ENCODE data around the gene C4B. TPM values are rescaled to one million over a fixed set of nuclear protein-coding genes. Genes with fewer than 3 reads are reported as not detected.
A peak's percentile ranks its signal among the peaks of the same experiment; 100 is the strongest.

Gene C4B
- total and polyA plus RNA-seq, 9 of the 15 experiments (the other 6 are each of a cell fraction or from before 2014, with no cell fraction given) = 0.32 to 8.8 (median 5.4) TPM

GRCh38 chr6:31972709-31973350 lies 41.8 kb upstream of the C4B start (continued):
- TF ChIP-seq HINFP (tag; conservative IDR thresholded peaks at IDR 0.05; ENCODE audit: low read depth) = no peak
- TF ChIP-seq ARID3A (IDR thresholded peaks at IDR 0.05; ENCODE audit: borderline replicate concordance, low read depth, low read length) = no peak
- TF ChIP-seq, protein P1, sequence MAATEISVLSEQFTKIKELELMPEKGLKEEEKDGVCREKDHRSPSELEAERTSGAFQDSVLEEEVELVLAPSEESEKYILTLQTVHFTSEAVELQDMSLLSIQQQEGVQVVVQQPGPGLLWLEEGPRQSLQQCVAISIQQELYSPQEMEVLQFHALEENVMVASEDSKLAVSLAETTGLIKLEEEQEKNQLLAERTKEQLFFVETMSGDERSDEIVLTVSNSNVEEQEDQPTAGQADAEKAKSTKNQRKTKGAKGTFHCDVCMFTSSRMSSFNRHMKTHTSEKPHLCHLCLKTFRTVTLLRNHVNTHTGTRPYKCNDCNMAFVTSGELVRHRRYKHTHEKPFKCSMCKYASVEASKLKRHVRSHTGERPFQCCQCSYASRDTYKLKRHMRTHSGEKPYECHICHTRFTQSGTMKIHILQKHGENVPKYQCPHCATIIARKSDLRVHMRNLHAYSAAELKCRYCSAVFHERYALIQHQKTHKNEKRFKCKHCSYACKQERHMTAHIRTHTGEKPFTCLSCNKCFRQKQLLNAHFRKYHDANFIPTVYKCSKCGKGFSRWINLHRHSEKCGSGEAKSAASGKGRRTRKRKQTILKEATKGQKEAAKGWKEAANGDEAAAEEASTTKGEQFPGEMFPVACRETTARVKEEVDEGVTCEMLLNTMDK (IDR thresholded peaks at IDR 0.05; ENCODE audit: borderline replicate concordance, insufficient read depth, low read depth, low read length, poor library complexity, severe bottlenecking) = no peak
- no peak for TF ChIP-seq POU5F1 (IDR thresholded peaks at IDR 0.05; ENCODE audit: borderline replicate concordance, low read depth, low read length, partially characterized antibody)
- no peak; the same call in 1 of the 2 replicates for TF ChIP-seq PTBP1 (IDR thresholded peaks at IDR 0.05; ENCODE audit: low read depth, low read length)
- peak; percentile 79 for TF ChIP-seq FOSL1 (tag; conservative IDR thresholded peaks at IDR 0.05)
- TF ChIP-seq HDAC8 (tag; IDR thresholded peaks at IDR 0.05) = peak; percentile 72
- TF ChIP-seq PHB2 (IDR thresholded peaks at IDR 0.05; ENCODE audit: low read depth) = no peak; the same call in none of the 2 replicates
- peak; percentile 77; the same call in 1 of the 2 replicates for TF ChIP-seq HMGXB4 (CRISPR knock-in tag; IDR thresholded peaks at IDR 0.05)
- no peak for TF ChIP-seq ZNF23 (CRISPR knock-in tag; IDR thresholded peaks at IDR 0.05)
- TF ChIP-seq CTBP1 (IDR thresholded peaks at IDR 0.05; ENCODE audit: borderline replicate concordance) = no peak; the same call in 1 of the 2 replicates
- peak; percentile 90 for TF ChIP-seq LCOR (CRISPR knock-in tag; IDR thresholded peaks at IDR 0.05)
- no peak for TF ChIP-seq RFX5 (IDR thresholded peaks at IDR 0.05; ENCODE audit: low read depth, low read length)
- TF ChIP-seq TBL1XR1 (IDR thresholded peaks at IDR 0.05; ENCODE audit: low read length in 2 of 2) = no peak
- TF ChIP-seq KAT8 (IDR thresholded peaks at IDR 0.05; ENCODE audit: low read depth) = no peak
- no peak; the same call in 1 of the 2 replicates for TF ChIP-seq PHB (CRISPR knock-in tag; IDR thresholded peaks at IDR 0.05)
- no peak; the same call in 1 of the 2 replicates for TF ChIP-seq ZNF586 (CRISPR knock-in tag; conservative IDR thresholded peaks at IDR 0.05)
- TF ChIP-seq, protein P2, sequence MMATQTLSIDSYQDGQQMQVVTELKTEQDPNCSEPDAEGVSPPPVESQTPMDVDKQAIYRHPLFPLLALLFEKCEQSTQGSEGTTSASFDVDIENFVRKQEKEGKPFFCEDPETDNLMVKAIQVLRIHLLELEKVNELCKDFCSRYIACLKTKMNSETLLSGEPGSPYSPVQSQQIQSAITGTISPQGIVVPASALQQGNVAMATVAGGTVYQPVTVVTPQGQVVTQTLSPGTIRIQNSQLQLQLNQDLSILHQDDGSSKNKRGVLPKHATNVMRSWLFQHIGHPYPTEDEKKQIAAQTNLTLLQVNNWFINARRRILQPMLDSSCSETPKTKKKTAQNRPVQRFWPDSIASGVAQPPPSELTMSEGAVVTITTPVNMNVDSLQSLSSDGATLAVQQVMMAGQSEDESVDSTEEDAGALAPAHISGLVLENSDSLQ (IDR thresholded peaks at IDR 0.05) = peak; percentile 54
- TF ChIP-seq EP400 (IDR thresholded peaks at IDR 0.05) = no peak
- TF ChIP-seq ZNF444 (CRISPR knock-in tag; IDR thresholded peaks at IDR 0.05) = no peak
- TF ChIP-seq SOX6 (IDR thresholded peaks at IDR 0.05) = no peak

Data from K562 (cell line).